T-helper 2 cell treated with Interferon-gamma antibody and Interleukin-4, amounts not matched to agents 5 μg/mL and 100 μg/mL, for 36 hours (primary cell): ENCODE results near the gene HADHB.

Experiments used
- DNase-seq: peaks from one replicate; pipeline ENCODE4 v3.0.0; 2021; ENCODE audit warnings: low spot score
- H3K27ac Mint-ChIP-seq: one replicate; pipeline ENCODE4 v1.8.0; 2021; ENCODE audit warnings: mild to moderate bottlenecking, mixed read lengths
- H3K27me3 Mint-ChIP-seq: one replicate; pipeline ENCODE4 v1.8.0; 2021; ENCODE audit warnings: low read depth, mixed read lengths
- H3K36me3 Mint-ChIP-seq: one replicate; pipeline ENCODE4 v1.8.0; 2021; ENCODE audit warnings: low read depth, mixed read lengths
- H3K4me1 Mint-ChIP-seq: one replicate; pipeline ENCODE4 v1.8.0; 2021; ENCODE audit warnings: low read depth, mixed read lengths
- H3K4me3 Mint-ChIP-seq: one replicate; pipeline ENCODE4 v1.8.0; 2022; ENCODE audit warnings: mild to moderate bottlenecking, moderate library complexity, mixed read lengths
- H3K9me3 Mint-ChIP-seq: one replicate; pipeline ENCODE4 v1.8.0; 2021; ENCODE audit warnings: mixed read lengths

Gene HADHB

DNA sequence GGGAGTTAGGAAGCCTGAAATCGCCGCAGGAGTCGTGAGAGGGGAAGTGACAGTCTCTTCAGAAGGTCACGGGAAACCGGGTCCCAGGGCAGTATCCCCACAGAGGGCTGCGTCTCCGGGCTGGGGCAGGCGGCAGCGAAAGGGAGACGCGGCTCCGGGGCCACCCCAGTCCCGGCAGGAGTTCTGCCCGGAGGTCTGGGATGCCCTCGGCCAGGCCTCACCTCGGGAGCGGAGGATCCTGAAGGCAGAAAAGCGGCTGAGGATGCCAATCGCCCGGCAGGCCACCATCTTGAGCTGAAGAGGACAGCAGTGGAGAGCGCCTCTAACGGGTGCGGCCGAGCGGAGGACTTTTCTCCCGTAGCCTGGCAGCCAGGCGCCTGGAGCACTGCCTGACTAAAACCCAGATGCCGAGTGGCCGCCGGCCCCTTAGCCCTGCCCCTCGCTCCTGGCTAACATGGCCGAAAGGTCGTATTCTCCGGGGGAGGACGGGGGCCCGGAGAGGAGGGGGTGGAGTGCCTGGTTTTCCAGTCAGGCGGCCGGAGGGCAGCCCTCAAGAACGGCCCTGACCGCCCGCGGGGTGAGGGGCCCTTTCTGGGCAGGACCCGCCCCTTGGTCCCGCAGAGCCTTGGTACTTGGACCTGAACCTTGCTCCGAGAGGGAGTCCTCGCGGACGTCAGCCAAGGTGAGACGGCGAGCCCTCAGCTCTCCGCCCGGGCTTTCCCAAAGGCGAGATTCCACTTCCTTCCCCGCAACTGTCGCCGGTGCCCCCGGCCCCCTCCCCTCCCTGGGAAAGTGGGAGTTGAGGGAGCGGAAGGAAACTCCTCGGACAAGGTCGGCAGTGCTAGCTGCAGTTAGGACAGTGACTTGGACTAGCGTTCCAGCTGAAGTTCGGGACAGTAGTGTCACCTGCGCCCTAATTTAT, at the start of gene HADHB, which contains the start of gene HADHA:
Gene HADHB, plus strand, starts transcription at position 631 of the 922 bp plus-strand sequence. CDS start 9,316 bp downstream, outside the sequence.
Gene HADHA, minus strand, starts transcription at position 324 of the 922 bp plus-strand sequence. Its CDS starts 36 bp downstream, at position 288.
- no peaks in the 10 kb centered on the region for H3K9me3 Mint-ChIP-seq
- H3K27ac Mint-ChIP-seq: peak within 1 kb of the TSS; percentile 96
- no peaks in the 10 kb centered on the region for H3K27me3 Mint-ChIP-seq
- peak; percentile 85 for DNase-seq
- H3K36me3 Mint-ChIP-seq: peaks cover 3% of the 10 kb centered on the region
- H3K4me3 Mint-ChIP-seq: peak within 1 kb of the TSS; percentile 96
- peaks cover 49% of the 10 kb centered on the region for H3K4me1 Mint-ChIP-seq

DNA sequence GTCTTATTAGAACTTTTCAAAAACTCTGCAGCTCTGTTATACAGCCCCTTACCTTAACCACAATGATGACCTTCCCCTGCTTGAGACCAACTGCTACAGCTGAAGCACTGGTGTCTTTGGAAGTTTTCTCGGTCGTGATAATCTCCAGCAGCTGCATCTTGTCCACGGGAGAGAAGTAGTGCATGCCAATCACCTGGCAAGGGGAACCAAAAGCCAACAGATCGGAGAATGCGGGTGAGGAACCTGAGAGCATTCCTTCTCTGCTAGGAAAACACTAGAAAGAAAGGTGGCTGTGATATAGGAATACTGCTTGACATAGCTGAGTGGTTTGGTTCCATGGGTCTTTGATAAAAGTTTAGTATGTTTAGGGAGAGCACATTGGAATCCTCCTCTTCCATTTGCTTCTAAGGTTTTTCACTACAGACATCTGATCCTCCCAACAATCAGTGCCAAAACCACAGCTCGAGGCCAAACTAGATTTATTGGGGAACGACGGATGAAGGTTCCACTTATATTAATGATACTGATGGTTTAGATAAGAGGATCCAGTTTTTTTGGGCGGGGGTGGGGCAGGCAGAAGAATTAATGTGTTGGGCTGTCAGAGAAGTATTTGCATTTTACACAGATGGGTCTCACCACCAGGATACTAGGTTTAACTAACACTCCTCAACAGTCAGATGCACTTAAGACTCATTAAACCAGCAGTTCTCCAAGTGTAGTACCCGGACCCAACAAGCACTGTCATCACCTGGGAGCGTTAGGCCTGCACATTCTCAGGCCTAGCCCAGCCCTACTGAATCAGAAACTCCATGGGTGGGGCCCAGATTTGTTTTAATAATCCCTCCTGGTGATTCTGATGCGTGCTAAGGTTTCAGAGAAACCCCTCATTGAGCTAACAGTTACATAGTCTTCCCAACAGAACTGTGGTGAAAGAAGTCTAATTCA, 49.4 kb upstream of the HADHB start:
- H3K27me3 Mint-ChIP-seq: no peaks in the 10 kb centered on the region
- H3K4me1 Mint-ChIP-seq: no peaks in the 10 kb centered on the region
- no peak overlapping the region for H3K27ac Mint-ChIP-seq
- no peak for DNase-seq
- H3K4me3 Mint-ChIP-seq: no peak overlapping the region
- peaks cover 55% of the 10 kb centered on the region for H3K36me3 Mint-ChIP-seq
- H3K9me3 Mint-ChIP-seq: no peaks in the 10 kb centered on the region

DNA sequence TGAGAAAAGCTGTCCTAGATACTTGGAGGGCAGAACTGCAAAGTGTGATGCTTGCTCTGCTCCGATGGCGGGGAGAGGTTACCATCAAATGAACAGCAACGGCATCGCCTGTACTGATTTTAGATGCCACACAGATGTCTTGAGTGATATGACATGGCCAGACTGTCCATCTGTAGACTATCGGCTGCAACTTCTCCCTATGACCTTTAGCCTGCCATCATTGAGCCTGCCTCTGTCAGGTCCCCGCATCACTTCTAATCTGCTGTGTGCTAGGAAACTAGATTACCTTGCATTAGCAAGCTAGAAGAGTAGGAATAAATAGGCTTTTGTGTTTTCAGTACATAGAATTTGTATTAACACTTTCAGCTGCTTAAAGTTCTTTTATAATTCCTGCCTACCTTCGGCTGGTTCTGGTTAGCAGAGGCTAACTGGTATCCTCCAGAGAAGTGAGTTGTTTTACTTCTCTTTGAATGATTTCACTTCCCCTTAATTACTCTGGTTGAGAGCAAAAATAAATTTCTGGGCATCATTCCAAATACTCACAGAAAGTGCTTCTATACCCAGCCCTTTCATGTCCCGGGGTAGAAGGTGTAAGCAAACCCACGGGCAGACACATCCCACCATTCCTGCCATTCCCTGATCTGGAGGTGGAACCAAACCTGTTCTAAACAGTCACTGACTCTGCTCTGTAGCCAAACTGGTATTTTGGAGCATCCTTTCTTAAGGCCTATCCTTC, 47.9 kb upstream of the HADHB start:
- no peaks in the 10 kb centered on the region for H3K9me3 Mint-ChIP-seq
- H3K4me3 Mint-ChIP-seq: no peak overlapping the region
- peaks cover 53% of the 10 kb centered on the region for H3K36me3 Mint-ChIP-seq
- H3K4me1 Mint-ChIP-seq: no peaks in the 10 kb centered on the region
- H3K27me3 Mint-ChIP-seq: no peaks in the 10 kb centered on the region
- H3K27ac Mint-ChIP-seq: no peak overlapping the region
- DNase-seq: no peak

DNA sequence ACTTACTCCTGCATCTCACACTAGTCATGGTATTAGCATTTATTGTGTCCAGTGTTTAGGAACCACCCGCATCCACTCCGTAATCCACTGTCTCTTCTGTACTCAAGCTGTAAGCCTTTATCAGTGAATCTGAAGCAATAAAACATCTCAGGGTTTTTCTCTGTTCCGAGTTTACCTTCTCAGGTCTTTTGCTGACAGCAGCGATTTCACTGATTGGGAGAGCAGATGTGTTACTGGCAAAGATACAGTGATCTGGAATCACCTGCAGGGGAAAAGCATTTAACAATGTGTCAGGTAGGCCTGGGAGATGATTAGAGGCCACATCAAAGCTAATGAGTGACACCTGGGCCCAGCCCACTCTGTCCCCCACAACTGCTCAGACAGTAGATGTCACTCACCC, 47.2 kb upstream of the HADHB start:
- DNase-seq: no peak
- Mint-ChIP-seq H3K27me3 (no peaks in the 10 kb centered on the region), H3K36me3 (peaks cover 57% of the 10 kb centered on the region), H3K27ac (no peak overlapping the region), H3K4me1 (no peaks in the 10 kb centered on the region), H3K9me3 (no peaks in the 10 kb centered on the region), H3K4me3 (no peak overlapping the region)

DNA sequence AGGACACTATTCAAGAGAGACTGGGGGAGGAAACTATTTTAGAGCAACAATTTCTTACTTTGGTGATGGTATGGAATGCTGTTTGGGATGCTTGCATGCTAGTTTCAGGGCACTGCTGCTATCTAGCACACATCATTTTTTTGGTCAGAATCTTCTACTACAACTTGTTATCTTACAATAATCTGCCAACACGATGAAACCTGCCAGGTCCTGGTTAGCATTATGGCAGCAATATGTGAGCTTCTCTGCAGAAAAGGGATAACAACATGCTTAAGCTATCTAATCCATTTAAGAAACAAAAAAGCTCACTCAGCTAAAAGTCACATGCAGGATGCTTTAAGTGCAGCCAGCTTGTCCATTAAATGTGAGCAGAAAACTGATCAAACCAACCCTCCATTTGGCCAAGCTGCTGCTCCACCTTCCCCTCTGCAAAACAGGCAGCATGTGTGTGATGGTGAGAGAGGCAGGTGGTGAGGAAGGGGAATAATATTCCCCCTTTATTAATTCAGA, 41.7 kb upstream of the HADHB start:
- DNase-seq: no peak
- H3K4me1 Mint-ChIP-seq: no peaks in the 10 kb centered on the region
- no peaks in the 10 kb centered on the region for H3K9me3 Mint-ChIP-seq
- no peak overlapping the region for H3K27ac Mint-ChIP-seq
- H3K27me3 Mint-ChIP-seq: no peaks in the 10 kb centered on the region
- peaks cover 51% of the 10 kb centered on the region for H3K36me3 Mint-ChIP-seq
- H3K4me3 Mint-ChIP-seq: no peak overlapping the region

DNA sequence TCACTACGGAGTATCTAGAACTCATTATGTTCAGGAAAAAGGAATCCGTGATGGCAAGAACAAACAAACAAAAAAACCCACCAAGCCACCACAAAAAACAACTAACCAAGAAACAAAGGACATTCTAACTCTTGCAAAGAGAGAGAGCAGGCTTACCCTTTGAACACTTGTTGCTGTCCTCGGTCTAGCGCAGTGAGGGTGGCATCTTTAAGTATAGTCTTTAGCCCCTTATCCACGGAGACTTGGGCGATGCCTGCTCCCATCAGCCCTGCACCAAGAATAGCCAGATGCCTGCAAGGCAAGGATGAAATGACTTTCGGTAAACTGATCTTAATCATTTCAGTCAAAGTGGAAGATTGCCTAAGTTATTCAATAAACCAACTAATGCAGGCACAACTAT, 40.8 kb upstream of the HADHB start:
- DNase-seq: no peak
- no peak overlapping the region for H3K27ac Mint-ChIP-seq
- no peak overlapping the region for H3K4me3 Mint-ChIP-seq
- peaks cover 53% of the 10 kb centered on the region for H3K36me3 Mint-ChIP-seq
- no peaks in the 10 kb centered on the region for H3K9me3 Mint-ChIP-seq
- H3K4me1 Mint-ChIP-seq: no peaks in the 10 kb centered on the region
- H3K27me3 Mint-ChIP-seq: no peaks in the 10 kb centered on the region

DNA sequence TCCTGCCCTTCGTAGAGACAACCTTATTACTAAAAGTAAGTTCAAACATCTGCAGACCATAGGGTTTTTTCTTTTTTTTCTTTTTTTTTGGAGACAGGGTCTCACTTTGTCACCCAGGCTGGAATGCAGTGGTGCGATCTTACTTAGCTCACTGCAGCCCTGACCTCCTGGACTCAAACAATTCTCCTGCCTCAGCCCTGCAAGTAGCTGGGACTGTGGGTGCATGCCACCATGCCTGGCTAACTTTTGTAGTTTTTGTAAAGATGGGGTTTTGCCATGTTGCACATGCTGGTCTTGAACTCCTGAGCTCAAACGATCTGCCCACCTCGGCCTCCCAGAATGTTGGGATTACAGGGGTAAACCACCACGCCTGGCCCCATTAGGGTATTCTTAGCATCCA, 32.7 kb upstream of the HADHB start:
- Mint-ChIP-seq H3K27ac (no peak overlapping the region), H3K4me1 (no peaks in the 10 kb centered on the region), H3K27me3 (no peaks in the 10 kb centered on the region), H3K36me3 (peaks cover 57% of the 10 kb centered on the region), H3K4me3 (no peak overlapping the region), H3K9me3 (no peaks in the 10 kb centered on the region)
- no peak for DNase-seq

DNA sequence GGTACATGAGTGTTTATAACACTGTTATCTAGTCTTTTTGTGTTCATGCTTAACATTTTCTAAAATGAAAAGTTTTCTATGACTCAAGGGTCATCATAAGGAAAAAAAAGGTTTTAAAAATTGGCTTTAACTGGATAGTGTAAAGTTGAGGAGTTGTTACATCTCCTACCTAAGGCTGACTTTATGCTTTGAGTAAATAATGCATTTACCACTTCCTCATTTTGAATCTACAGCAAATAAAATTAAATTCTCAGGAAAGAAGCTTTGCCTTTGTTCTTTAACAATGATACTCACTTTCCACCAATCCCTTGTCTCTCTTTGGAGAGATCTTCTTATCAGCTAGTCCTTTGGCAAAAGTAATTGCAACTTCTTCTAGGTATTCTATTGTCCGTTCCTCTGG, 30.0 kb upstream of the HADHB start:
- Mint-ChIP-seq H3K4me1 (no peaks in the 10 kb centered on the region), H3K4me3 (no peak overlapping the region), H3K27ac (no peak overlapping the region), H3K9me3 (no peaks in the 10 kb centered on the region), H3K36me3 (peaks cover 56% of the 10 kb centered on the region), H3K27me3 (no peaks in the 10 kb centered on the region)
- DNase-seq: no peak

DNA sequence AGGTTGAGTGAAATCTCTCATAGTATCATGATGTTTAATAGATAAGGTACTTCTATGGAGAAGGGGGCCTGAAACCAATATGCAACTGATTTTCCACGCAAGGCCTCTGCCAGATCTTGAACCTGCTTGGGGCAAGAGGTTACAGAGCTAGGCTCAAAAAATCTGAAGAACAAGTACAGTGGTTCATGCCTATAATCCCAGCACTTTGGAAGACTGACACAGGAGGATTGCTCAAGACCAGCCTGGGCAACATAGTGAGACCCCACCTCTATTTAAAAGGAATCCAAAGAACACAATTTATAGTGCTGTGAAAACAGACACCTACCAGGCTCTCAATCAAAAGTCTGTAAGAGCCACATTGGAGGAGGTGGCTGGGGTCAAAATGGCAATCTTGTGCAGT, 28.9 kb upstream of the HADHB start:
- Mint-ChIP-seq H3K4me1 (no peaks in the 10 kb centered on the region), H3K27ac (no peak overlapping the region), H3K4me3 (no peak overlapping the region), H3K27me3 (no peaks in the 10 kb centered on the region), H3K36me3 (peaks cover 52% of the 10 kb centered on the region), H3K9me3 (no peaks in the 10 kb centered on the region)
- no peak for DNase-seq

DNA sequence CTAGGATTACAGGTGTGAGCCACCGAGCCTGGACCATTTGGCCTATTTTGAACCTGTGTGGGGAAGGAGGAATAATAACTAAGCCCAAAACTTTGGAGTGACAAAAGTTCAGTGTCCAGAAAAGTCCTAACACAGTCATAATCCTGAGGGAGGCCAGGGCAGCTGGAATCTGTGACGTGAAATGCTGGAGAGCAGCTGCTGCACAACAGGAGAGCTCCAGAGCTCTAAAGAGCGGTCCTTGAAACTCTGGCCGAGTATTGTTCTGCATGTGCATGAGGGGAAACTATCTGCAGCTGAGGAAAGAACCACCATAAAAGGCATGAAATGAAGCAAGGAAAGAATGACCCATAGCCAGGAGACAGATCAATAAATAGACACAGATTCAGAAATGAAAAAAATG, 28.2 kb upstream of the HADHB start:
- no peak for DNase-seq
- no peaks in the 10 kb centered on the region for H3K4me1 Mint-ChIP-seq
- no peak overlapping the region for H3K4me3 Mint-ChIP-seq
- no peak overlapping the region for H3K27ac Mint-ChIP-seq
- H3K36me3 Mint-ChIP-seq: peaks cover 47% of the 10 kb centered on the region
- H3K9me3 Mint-ChIP-seq: no peaks in the 10 kb centered on the region
- H3K27me3 Mint-ChIP-seq: no peaks in the 10 kb centered on the region

DNA sequence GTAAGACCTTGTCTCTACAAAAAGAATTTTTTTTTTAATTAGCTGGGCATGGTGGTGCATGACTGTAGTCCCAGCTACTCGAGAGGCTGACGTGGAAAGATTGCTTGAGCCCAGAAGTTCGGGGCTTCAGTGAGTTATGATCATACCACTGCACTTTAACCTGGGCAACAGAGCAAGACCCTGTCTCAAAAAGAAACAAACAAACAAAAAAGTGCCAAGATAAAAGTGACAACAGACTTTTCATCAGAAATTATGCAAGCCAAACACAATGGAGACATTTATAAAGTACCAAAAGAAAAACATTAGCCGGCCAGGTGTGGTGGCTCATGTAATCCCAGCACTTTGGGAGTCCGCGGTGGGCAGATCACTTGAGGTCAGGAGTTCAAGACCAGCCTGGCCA, 27.0 kb upstream of the HADHB start:
- no peak overlapping the region for H3K27ac Mint-ChIP-seq
- H3K27me3 Mint-ChIP-seq: no peaks in the 10 kb centered on the region
- H3K4me3 Mint-ChIP-seq: no peak overlapping the region
- H3K36me3 Mint-ChIP-seq: peaks cover 42% of the 10 kb centered on the region
- no peak for DNase-seq
- H3K4me1 Mint-ChIP-seq: no peaks in the 10 kb centered on the region
- H3K9me3 Mint-ChIP-seq: no peaks in the 10 kb centered on the region

DNA sequence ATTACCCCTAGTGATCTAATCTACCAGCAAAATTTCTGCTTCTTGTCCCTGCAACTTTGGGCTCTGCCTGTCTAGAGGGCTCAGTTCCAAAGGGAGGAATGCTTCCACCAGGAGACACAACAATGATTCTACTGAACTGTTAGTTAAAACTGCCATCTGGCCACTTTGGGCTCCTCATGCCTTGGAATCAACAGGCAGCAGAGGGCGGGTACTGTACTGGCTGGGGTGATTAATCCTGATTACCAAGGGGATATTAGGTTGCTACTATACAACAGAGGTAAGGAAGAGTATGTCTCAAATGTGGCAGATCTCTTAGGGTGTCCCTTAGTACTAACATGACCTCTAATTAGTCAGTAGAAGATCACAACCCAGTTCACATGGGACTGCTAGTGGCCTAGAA, 21.7 kb upstream of the HADHB start:
- Mint-ChIP-seq H3K27me3 (no peaks in the 10 kb centered on the region), H3K27ac (no peak overlapping the region), H3K36me3 (peaks cover 41% of the 10 kb centered on the region)

DNA sequence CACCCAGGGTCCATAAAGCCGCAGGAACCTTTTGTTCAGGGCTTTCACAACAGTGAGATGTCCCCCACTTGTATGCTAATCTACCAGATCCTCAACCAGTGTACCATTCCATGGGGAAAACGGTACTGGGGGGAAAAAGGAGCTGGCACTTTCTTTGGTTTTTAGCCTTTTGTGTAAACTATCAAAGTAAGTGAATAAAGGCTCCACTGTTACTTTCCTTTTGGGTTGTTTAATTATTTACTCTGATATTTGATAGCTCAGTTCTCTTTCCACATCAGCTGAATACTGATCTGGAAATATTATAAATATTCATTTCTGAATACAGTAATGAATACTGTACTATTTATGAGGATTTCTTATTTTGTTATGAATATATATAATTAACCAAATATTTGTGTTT, 20.6 kb upstream of the HADHB start:
- Mint-ChIP-seq H3K4me1 (no peaks in the 10 kb centered on the region), H3K4me3 (no peak overlapping the region), H3K27ac (no peak overlapping the region), H3K27me3 (no peaks in the 10 kb centered on the region), H3K9me3 (peaks cover 14% of the 10 kb centered on the region), H3K36me3 (peaks cover 47% of the 10 kb centered on the region)
- no peak for DNase-seq

More for the DNA sequence above, 21.7 kb upstream of the HADHB start:
- H3K4me1 Mint-ChIP-seq: no peaks in the 10 kb centered on the region
- H3K4me3 Mint-ChIP-seq: no peak overlapping the region
- no peak for DNase-seq
- peaks cover 14% of the 10 kb centered on the region for H3K9me3 Mint-ChIP-seq
